PC-3 (cell line): ENCODE measurements around the gene RBM47. TPM values are rescaled to one million over a fixed set of nuclear protein-coding genes. Genes with fewer than 3 reads are reported as not detected.

Source experiments
- ATAC-seq: fragments of 200-7000 bp; cut with Tn5 transposase; 2 replicates; pipeline ENCODE4 v1.9.1; 2020; ENCODE audit warnings: mild to moderate bottlenecking, moderate library complexity
- BruUV-seq: library from RNA; stranded (reverse); fragments of 400-500 nt; replicated peaks from 2 replicates; lab custom pipeline; 2021; lab: Mats Ljungman, UMichigan
- CTCF ChIA-PET: fragments of 300-600 bp; sonication (Branson Sonifier 250); formaldehyde crosslinking; loops from one replicate; lab custom pipeline; 2022; ENCODE audit warnings: antibody characterized with exemption; lab: Charles Lee
- POLR2A ChIA-PET: fragments of 300-600 bp; sonication (Branson Sonifier 250); formaldehyde crosslinking; loops from one replicate; lab custom pipeline; 2022; ENCODE audit warnings: antibody characterized with exemption; ENCODE audit not compliant: unreplicated experiment; lab: Charles Lee
- DNase-seq: peaks from one replicate; pipeline ENCODE4 v3.0.0-alpha.2; 2015
- H2AFZ ChIP-seq: fragments of 300-600 bp; sonication (generic); 2 replicates; pipeline ENCODE4 v1.6.0; 2016; ENCODE audit warnings: antibody characterized with exemption, low read length
- H3F3A ChIP-seq: fragments of 300-600 bp; sonication (generic); one replicate; pipeline ENCODE4 v1.6.0; 2017; ENCODE audit warnings: antibody characterized with exemption, low read length, control low read depth, mild to moderate bottlenecking; ENCODE audit not compliant: unreplicated experiment
- H3K27ac ChIP-seq: fragments of 300-600 bp; sonication (generic); 2 replicates; pipeline ENCODE4 v1.5.1; 2016; ENCODE audit warnings: mild to moderate bottlenecking, low read length
- H3K27me3 ChIP-seq: fragments of 300-600 bp; sonication (generic); 2 replicates; pipeline ENCODE4 v1.6.1; 2016; ENCODE audit warnings: low read length, mixed read lengths
- H3K36me3 ChIP-seq: fragments of 300-600 bp; sonication (generic); 2 replicates; pipeline ENCODE4 v1.6.1; 2016; ENCODE audit warnings: low read depth, mixed run types, low read length, mixed read lengths
- H3K4me1 ChIP-seq: fragments of 300-600 bp; sonication (generic); 2 replicates; pipeline ENCODE4 v1.5.1; 2016; ENCODE audit warnings: low read length; ENCODE audit not compliant: insufficient read depth
- H3K4me2 ChIP-seq: fragments of 300-600 bp; sonication (generic); 2 replicates; pipeline ENCODE4 v1.6.0; 2016; ENCODE audit warnings: low read length
- H3K4me3 ChIP-seq: fragments of 300-600 bp; sonication (generic); 2 replicates; pipeline ENCODE4 v1.5.1; 2016; ENCODE audit warnings: mild to moderate bottlenecking, low read length, mixed read lengths
- H3K79me2 ChIP-seq: fragments of 300-600 bp; sonication (generic); 2 replicates; pipeline ENCODE4 v1.6.1; 2017; ENCODE audit warnings: low read length, mixed read lengths
- H3K9ac ChIP-seq: fragments of 300-600 bp; sonication (generic); 2 replicates; pipeline ENCODE4 v1.6.0; 2016; ENCODE audit warnings: mild to moderate bottlenecking, low read length
- H3K9me2 ChIP-seq: fragments of 300-600 bp; sonication (generic); replicated peaks from 2 replicates; pipeline ENCODE4 v1.6.1; 2016; ENCODE audit warnings: mixed run types, low read length, mixed read lengths
- H3K9me3 ChIP-seq: fragments of 300-600 bp; sonication (generic); 2 replicates; pipeline ENCODE4 v1.6.1; 2016; ENCODE audit warnings: low read length, mixed read lengths
- H4K20me1 ChIP-seq: fragments of 300-600 bp; sonication (generic); 2 replicates; pipeline ENCODE4 v1.6.1; 2016; ENCODE audit warnings: low read length, mixed read lengths
- EZH2 ChIP-seq: fragments of 300-600 bp; sonication (generic); IDR thresholded peaks from one replicate; pipeline ENCODE4 v1.6.1; 2017; ENCODE audit warnings: antibody characterized with exemption, mild to moderate bottlenecking, low read length; ENCODE audit not compliant: unreplicated experiment
- EZH2phosphoT487 ChIP-seq: fragments of 300-600 bp; sonication (generic); IDR thresholded peaks from 2 replicates; pipeline ENCODE4 v1.6.1; 2018; ENCODE audit warnings: mild to moderate bottlenecking, antibody characterized with exemption, low read length, borderline replicate concordance
- intact Hi-C: fragments of 100-400 bp; cut with micrococcal nuclease; formaldehyde crosslinking; loops from 2 replicates; pipeline ENCODE4 v1.9.0; 2023
- total RNA-seq: library from RNA; depleted of rRNA; stranded (reverse); fragments of >200 nt; gene quantifications from 2 replicates; pipeline ENCODE4 v1.2.3, GENCODE V29; 2014
- TF ChIP-seq, protein P1 (sequence below): fragments of 300-600 bp; sonication (generic); conservative IDR thresholded peaks from 2 replicates; pipeline ENCODE4 v1.5.1; 2017; ENCODE audit warnings: antibody characterized with exemption, low read depth, mild to moderate bottlenecking, low read length

The RBM47 gene
- total RNA-seq, 1 experiment from 2014 or later: 34.7 TPM

GRCh38 chr4:40502934-40503333 lies 126.7 kb downstream of the RBM47 start:
- no peak for DNase-seq
- Histone ChIP-seq H3K4me3 (no peak overlapping the region), H3K79me2 (no peaks in the 10 kb centered on the region), H3F3A (no peaks in the 10 kb centered on the region), H3K9me3 (no peaks in the 10 kb centered on the region), H3K36me3 (no peaks in the 10 kb centered on the region), H3K27me3 (no peaks in the 10 kb centered on the region), H3K4me1 (no peaks in the 10 kb centered on the region), H2AFZ (no peak overlapping the region), H4K20me1 (no peaks in the 10 kb centered on the region), H3K9me2 (no peaks in the 10 kb centered on the region), H3K4me2 (no peak overlapping the region), H3K27ac (no peak overlapping the region), H3K9ac (no peak overlapping the region)
- ChIA-PET POLR2A (no interaction called here), CTCF (no interaction called here)
- intact Hi-C loops: no loop called here
- no TSS peak for BruUV-seq
- ATAC-seq: no peak
- TF ChIP-seq EZH2phosphoT487: no peak
- TF ChIP-seq EZH2: no peak
- TF ChIP-seq, protein P1, sequence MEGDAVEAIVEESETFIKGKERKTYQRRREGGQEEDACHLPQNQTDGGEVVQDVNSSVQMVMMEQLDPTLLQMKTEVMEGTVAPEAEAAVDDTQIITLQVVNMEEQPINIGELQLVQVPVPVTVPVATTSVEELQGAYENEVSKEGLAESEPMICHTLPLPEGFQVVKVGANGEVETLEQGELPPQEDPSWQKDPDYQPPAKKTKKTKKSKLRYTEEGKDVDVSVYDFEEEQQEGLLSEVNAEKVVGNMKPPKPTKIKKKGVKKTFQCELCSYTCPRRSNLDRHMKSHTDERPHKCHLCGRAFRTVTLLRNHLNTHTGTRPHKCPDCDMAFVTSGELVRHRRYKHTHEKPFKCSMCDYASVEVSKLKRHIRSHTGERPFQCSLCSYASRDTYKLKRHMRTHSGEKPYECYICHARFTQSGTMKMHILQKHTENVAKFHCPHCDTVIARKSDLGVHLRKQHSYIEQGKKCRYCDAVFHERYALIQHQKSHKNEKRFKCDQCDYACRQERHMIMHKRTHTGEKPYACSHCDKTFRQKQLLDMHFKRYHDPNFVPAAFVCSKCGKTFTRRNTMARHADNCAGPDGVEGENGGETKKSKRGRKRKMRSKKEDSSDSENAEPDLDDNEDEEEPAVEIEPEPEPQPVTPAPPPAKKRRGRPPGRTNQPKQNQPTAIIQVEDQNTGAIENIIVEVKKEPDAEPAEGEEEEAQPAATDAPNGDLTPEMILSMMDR: no peak

DNA sequence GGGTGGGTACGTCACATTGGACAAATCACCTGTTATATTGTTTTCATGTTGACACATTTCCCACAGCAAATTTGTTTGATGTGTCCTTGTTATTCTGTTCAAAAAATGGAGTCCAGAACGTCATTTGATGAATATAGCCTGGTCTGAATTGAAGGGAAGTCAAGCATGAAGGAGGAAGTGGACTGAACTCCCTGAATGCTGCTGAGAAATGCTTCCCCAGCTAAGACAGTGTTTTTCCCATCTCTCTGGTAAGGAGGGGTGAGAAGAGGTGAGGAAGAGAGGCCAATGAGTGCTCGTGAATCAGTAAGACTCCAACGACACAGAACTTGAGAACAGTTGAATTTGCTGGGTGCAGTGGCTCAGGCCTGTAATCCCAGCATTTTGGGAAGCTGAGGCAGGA lies 127.4 kb downstream of the RBM47 start:
- DNase-seq: no peak
- Histone ChIP-seq H3K9ac (no peak overlapping the region), H3K4me2 (no peak overlapping the region), H3K9me2 (no peaks in the 10 kb centered on the region), H3F3A (no peaks in the 10 kb centered on the region), H3K4me3 (no peak overlapping the region), H3K36me3 (no peaks in the 10 kb centered on the region), H2AFZ (no peak overlapping the region), H4K20me1 (no peaks in the 10 kb centered on the region), H3K9me3 (no peaks in the 10 kb centered on the region), H3K27ac (no peak overlapping the region), H3K79me2 (no peaks in the 10 kb centered on the region), H3K27me3 (no peaks in the 10 kb centered on the region), H3K4me1 (no peaks in the 10 kb centered on the region)
- intact Hi-C loops: no loop called here
- CTCF ChIA-PET: no interaction called here
- no peak for ATAC-seq
- BruUV-seq: no TSS peak
- POLR2A ChIA-PET: no interaction called here
- no peak for TF ChIP-seq EZH2phosphoT487
- TF ChIP-seq, protein P1: no peak
- TF ChIP-seq EZH2: no peak

GRCh38 chr4:40500781-40501180 lies 128.9 kb downstream of the RBM47 start:
- no peaks in the 10 kb centered on the region for H4K20me1 ChIP-seq
- intact Hi-C loops: no loop called here
- H3K9me3 ChIP-seq: no peaks in the 10 kb centered on the region
- no peak overlapping the region for H3K9ac ChIP-seq
- H2AFZ ChIP-seq: no peak overlapping the region
- no peaks in the 10 kb centered on the region for H3K4me1 ChIP-seq
- no peak for ATAC-seq
- TF ChIP-seq EZH2: no peak
- no peak for TF ChIP-seq EZH2phosphoT487
- TF ChIP-seq, protein P1: no peak
- no TSS peak for BruUV-seq
- ChIA-PET POLR2A (no interaction called here), CTCF (no interaction called here)
- no peaks in the 10 kb centered on the region for H3K27me3 ChIP-seq
- H3K79me2 ChIP-seq: no peaks in the 10 kb centered on the region
- no peaks in the 10 kb centered on the region for H3K9me2 ChIP-seq
- H3K4me2 ChIP-seq: no peak overlapping the region
- H3K27ac ChIP-seq: no peak overlapping the region
- DNase-seq: no peak
- H3K4me3 ChIP-seq: no peak overlapping the region
- H3K36me3 ChIP-seq: no peaks in the 10 kb centered on the region
- no peaks in the 10 kb centered on the region for H3F3A ChIP-seq
